H9 (cell line): ENCODE measurements around the gene EAF2. TPM values are rescaled to one million over a fixed set of nuclear protein-coding genes. Genes with fewer than 3 reads are reported as not detected.

Experiments
- DNase-seq: peaks from one replicate; pipeline ENCODE4 v3.0.0-alpha.2; 2017
- H2AFZ ChIP-seq: one replicate; pipeline ENCODE4 v1.6.1; 2013; ENCODE audit warnings: mild to moderate bottlenecking, low read length, control low read depth, moderate library complexity
- H2AK5ac ChIP-seq: 2 replicates; pipeline ENCODE4 v1.6.1; 2013; ENCODE audit warnings: low read length, control low read depth, mixed read lengths; ENCODE audit not compliant: insufficient read length
- H2BK120ac ChIP-seq: one replicate; pipeline ENCODE4 v1.6.1; 2013; ENCODE audit warnings: low read depth, mild to moderate bottlenecking, low read length, control low read depth, inconsistent platforms; ENCODE audit not compliant: poor library complexity, severe bottlenecking
- H2BK12ac ChIP-seq: 2 replicates; pipeline ENCODE4 v1.6.1; 2013; ENCODE audit warnings: low read length, control low read depth, mixed read lengths, low read depth; ENCODE audit not compliant: insufficient read length
- H2BK15ac ChIP-seq: 2 replicates; pipeline ENCODE4 v1.6.1; 2013; ENCODE audit warnings: low read depth, low read length, control low read depth
- H2BK20ac ChIP-seq: one replicate; pipeline ENCODE4 v1.6.1; 2013; ENCODE audit warnings: low read depth, mild to moderate bottlenecking, low read length, control low read depth, inconsistent platforms; ENCODE audit not compliant: poor library complexity, severe bottlenecking
- H2BK5ac ChIP-seq: 2 replicates; pipeline ENCODE4 v1.6.1; 2013; ENCODE audit warnings: low read length, control low read depth, mixed read lengths; ENCODE audit not compliant: insufficient read length
- H3K14ac ChIP-seq: 2 replicates; pipeline ENCODE4 v1.6.1; 2013; ENCODE audit warnings: low read length, control low read depth; ENCODE audit not compliant: insufficient read depth
- H3K18ac ChIP-seq: 2 replicates; pipeline ENCODE4 v1.6.1; 2013; ENCODE audit warnings: low read depth, mild to moderate bottlenecking, mixed read lengths, low read length, control low read depth; ENCODE audit not compliant: insufficient read length
- H3K23ac ChIP-seq: 2 replicates; pipeline ENCODE4 v1.6.1; 2013; ENCODE audit warnings: low read length, control low read depth, mixed read lengths, low read depth; ENCODE audit not compliant: insufficient read length
- H3K23me2 ChIP-seq: 2 replicates; pipeline ENCODE4 v1.6.1; 2013; ENCODE audit warnings: low read depth, mild to moderate bottlenecking, mixed read lengths, low read length, control low read depth; ENCODE audit not compliant: insufficient read length, poor library complexity, severe bottlenecking
- H3K27ac ChIP-seq: 2 replicates; pipeline ENCODE4 v1.5.1; 2013; ENCODE audit warnings: low read length, control low read depth, mixed read lengths, low read depth; ENCODE audit not compliant: insufficient read length
- H3K27me3 ChIP-seq: 2 replicates; pipeline ENCODE4 v1.6.1; 2013; ENCODE audit warnings: low read length, control low read depth, inconsistent platforms; ENCODE audit not compliant: insufficient read depth
- H3K4ac ChIP-seq: 2 replicates; pipeline ENCODE4 v1.6.1; 2013; ENCODE audit warnings: low read depth, mild to moderate bottlenecking, control low read depth, inconsistent platforms, low read length, moderate library complexity
- H3K4me1 ChIP-seq: 2 replicates; pipeline ENCODE4 v1.6.1; 2013; ENCODE audit warnings: low read length, control low read depth, inconsistent platforms; ENCODE audit not compliant: insufficient read depth
- H3K4me2 ChIP-seq: 2 replicates; pipeline ENCODE4 v1.6.1; 2013; ENCODE audit warnings: low read length, control low read depth, mixed read lengths; ENCODE audit not compliant: insufficient read length, insufficient read depth
- H3K56ac ChIP-seq: 2 replicates; pipeline ENCODE4 v1.6.1; 2013; ENCODE audit warnings: low read depth, mild to moderate bottlenecking, mixed read lengths, low read length, control low read depth; ENCODE audit not compliant: insufficient read length
- H3K79me1 ChIP-seq: 2 replicates; pipeline ENCODE4 v1.6.1; 2013; ENCODE audit warnings: low read depth, mild to moderate bottlenecking, moderate library complexity, low read length, control low read depth, inconsistent platforms; ENCODE audit not compliant: insufficient read depth, poor library complexity, severe bottlenecking
- H3K79me2 ChIP-seq: 2 replicates; pipeline ENCODE4 v1.6.1; 2013; ENCODE audit warnings: low read length, control low read depth, inconsistent platforms; ENCODE audit not compliant: insufficient read depth
- H3K9ac ChIP-seq: 2 replicates; pipeline ENCODE4 v1.6.1; 2013; ENCODE audit warnings: low read length, control low read depth, mixed read lengths; ENCODE audit not compliant: insufficient read length; ENCODE audit errors: extremely low read depth
- H3K9me3 ChIP-seq: one replicate; pipeline ENCODE4 v1.6.1; 2013; ENCODE audit warnings: low read depth, low read length, inconsistent platforms; ENCODE audit not compliant: control insufficient read depth
- H3T11ph ChIP-seq: one replicate; pipeline ENCODE4 v1.6.1; 2013; ENCODE audit warnings: mild to moderate bottlenecking, low read length, control low read depth, inconsistent platforms
- H4K20me1 ChIP-seq: one replicate; pipeline ENCODE4 v1.6.1; 2013; ENCODE audit not compliant: control insufficient read depth, insufficient read length, insufficient read depth
- H4K5ac ChIP-seq: 2 replicates; pipeline ENCODE4 v1.6.1; 2013; ENCODE audit warnings: low read depth, mild to moderate bottlenecking, mixed read lengths, low read length, control low read depth; ENCODE audit not compliant: insufficient read length
- H4K8ac ChIP-seq: replicated peaks from 2 replicates; pipeline ENCODE4 v1.6.1; 2013; ENCODE audit warnings: low read length, control low read depth, mixed read lengths, low read depth; ENCODE audit not compliant: insufficient read length
- H4K91ac ChIP-seq: 2 replicates; pipeline ENCODE4 v1.6.1; 2013; ENCODE audit warnings: low read depth, mild to moderate bottlenecking, moderate library complexity, mixed read lengths, low read length, control low read depth; ENCODE audit not compliant: insufficient read length
- H3K27ac Mint-ChIP-seq, 3 experiments: 2 replicates in 2 of 3; 3 replicates in 1 of 3; pipeline ENCODE4 v1.8.0; 2020 to 2021; ENCODE audit warnings: mixed read lengths in 3 of 3, mild to moderate bottlenecking in 1 of 3, moderate library complexity in 1 of 3
- H3K27me3 Mint-ChIP-seq: 2 replicates; pipeline ENCODE4 v1.8.0; 2021; ENCODE audit warnings: low read depth, mild to moderate bottlenecking, moderate library complexity, mixed read lengths
- H3K36me3 Mint-ChIP-seq, 3 experiments: 2 replicates in 2 of 3; 3 replicates in 1 of 3; pipeline ENCODE4 v1.8.0; 2020 to 2021; ENCODE audit warnings: low read depth in 3 of 3, mixed read lengths in 3 of 3; ENCODE audit not compliant: insufficient read depth in 1 of 3
- H3K4me1 Mint-ChIP-seq, 2 experiments: 2 replicates each; pipeline ENCODE4 v1.8.0; 2020; ENCODE audit warnings: mixed read lengths in 2 of 2
- H3K4me3 Mint-ChIP-seq, 2 experiments: 2 replicates in 1 of 2; 3 replicates in 1 of 2; pipeline ENCODE4 v1.8.0; 2020 to 2021; ENCODE audit warnings: mild to moderate bottlenecking in 2 of 2, mixed read lengths in 2 of 2, moderate library complexity in 1 of 2
- H3K9me3 Mint-ChIP-seq, 2 experiments: 2 replicates in 1 of 2; 3 replicates in 1 of 2; pipeline ENCODE4 v1.8.0; 2020; ENCODE audit warnings: mild to moderate bottlenecking in 2 of 2, mixed read lengths in 2 of 2, moderate library complexity in 1 of 2
- CTCF ChIP-seq: fragments of 200-600 bp; sonication (generic); conservative IDR thresholded peaks from 3 replicates; pipeline ENCODE4 v1.8.0; 2021; ENCODE audit warnings: antibody characterized with exemption, mild to moderate bottlenecking
- WGBS: extraction: QIAGEN DNeasy Blood & Tissue Kit; methylation state at CpG from one replicate; pipeline ENCODE4 v1.1.7; 2013; ENCODE audit warnings: missing lambda C conversion rate, low lambda C conversion rate, mixed read lengths; ENCODE audit not compliant: insufficient read length; ENCODE audit errors: extremely low coverage; 5-methylcytosine and 5-hydroxymethylcytosine counted together
- total RNA-seq: library from RNA; stranded (reverse); gene quantifications from 2 replicates; pipeline ENCODE4 v1.2.1, GENCODE V29; 2021

Gene EAF2
- total RNA-seq, 1 experiment from 2014 or later: 4.3 TPM

- H3K4me1 ChIP-seq: no peaks in the 10 kb centered on the region
- no peak overlapping the region for H4K91ac ChIP-seq
- no peak overlapping the region for H2BK5ac ChIP-seq
- no peak overlapping the region for H3K56ac ChIP-seq
- H3K27me3 ChIP-seq: no peaks in the 10 kb centered on the region
- no peak overlapping the region for H3K14ac ChIP-seq
- no peak overlapping the region for H2AFZ ChIP-seq
- Mint-ChIP-seq H3K36me3 (no peaks in the 10 kb centered on the region), H3K27me3 (no peaks in the 10 kb centered on the region), H3K4me1 (peaks cover 12 to 16% of the 10 kb centered on the region in 2 experiments), H3K27ac (no peak overlapping the region), H3K4me3 (no peak overlapping the region), H3K9me3 (no peaks in the 10 kb centered on the region)
- no peak overlapping the region for H3K4ac ChIP-seq
- no peaks in the 10 kb centered on the region for H3K9me3 ChIP-seq
- no CpG with 5 or more reads among the region's 1 CpG for WGBS
- DNase-seq: no peak
- no peak for TF ChIP-seq CTCF
- H3T11ph ChIP-seq: no peak overlapping the region
- H3K23ac ChIP-seq: no peak overlapping the region
- H2BK15ac ChIP-seq: no peak overlapping the region
- H3K23me2 ChIP-seq: no peaks in the 10 kb centered on the region
- no peaks in the 10 kb centered on the region for H4K20me1 ChIP-seq
- H2BK12ac ChIP-seq: no peak overlapping the region
- H3K79me1 ChIP-seq: no peaks in the 10 kb centered on the region
- no peak overlapping the region for H2BK20ac ChIP-seq
- H3K27ac ChIP-seq: no peak overlapping the region
- no peak overlapping the region for H2BK120ac ChIP-seq
- H3K9ac ChIP-seq: no peak overlapping the region
- H3K4me2 ChIP-seq: no peak overlapping the region
- H4K8ac ChIP-seq: no peak overlapping the region
- no peak overlapping the region for H2AK5ac ChIP-seq
- H3K18ac ChIP-seq: no peak overlapping the region
- H4K5ac ChIP-seq: no peak overlapping the region
- H3K79me2 ChIP-seq: no peaks in the 10 kb centered on the region
Observed at GRCh38 chr3:121878411-121878810, 43.4 kb downstream of the EAF2 start.
